Islet precursor cell (in vitro differentiated cells): ENCODE results near the gene CCDC87.

Experiments
- DNase-seq: peaks from one replicate; pipeline ENCODE4 v3.0.0-alpha.2; 2018

CCDC87 gene

GRCh38 chr11:66570850-66571180 lies 22.0 kb downstream of the CCDC87 start:
- no peak for DNase-seq

- DNase-seq = peak; percentile 59
Measured at GRCh38 chr11:66570079-66570849, 22.6 kb downstream of the CCDC87 start.

- no peak for DNase-seq
Measured at GRCh38 chr11:66569076-66569475, 23.8 kb downstream of the CCDC87 start.

- peak; percentile 57 for DNase-seq
Measured at GRCh38 chr11:66568124-66568916, 24.5 kb downstream of the CCDC87 start, which contains the start of gene CTSF. TSS of gene CTSF (minus strand) at chr11:66568606. CDS start at chr11:66568486, 120 bp downstream.

GRCh38 chr11:66567787-66568123 lies 25.1 kb downstream of the CCDC87 start:
- peak; percentile 48 for DNase-seq

GRCh38 chr11:66566221-66566620 lies 26.6 kb downstream of the CCDC87 start:
- no peak for DNase-seq

GRCh38 chr11:66564984-66565383 lies 27.9 kb downstream of the CCDC87 start:
- peak; percentile 50 for DNase-seq

- no peak for DNase-seq
Measured at GRCh38 chr11:66564538-66564937, 28.3 kb downstream of the CCDC87 start.

GRCh38 chr11:66563832-66564231 lies 29.0 kb downstream of the CCDC87 start:
- peak; percentile 39 for DNase-seq

- no peak for DNase-seq
Measured at GRCh38 chr11:66562907-66563583, 29.8 kb downstream of the CCDC87 start.

GRCh38 chr11:66562275-66562674 lies 30.6 kb downstream of the CCDC87 start:
- no peak for DNase-seq

GRCh38 chr11:66561975-66562248 lies 31.0 kb downstream of the CCDC87 start:
- DNase-seq = no peak

GRCh38 chr11:66561178-66561974 lies 31.5 kb downstream of the CCDC87 start:
- peak; percentile 47 for DNase-seq

GRCh38 chr11:66559866-66560676 lies 32.8 kb downstream of the CCDC87 start:
- peak; percentile 43 for DNase-seq

GRCh38 chr11:66559142-66559865 lies 33.6 kb downstream of the CCDC87 start:
- no peak for DNase-seq

- peak; percentile 45 for DNase-seq
Measured at GRCh38 chr11:66557733-66558326, 35.0 kb downstream of the CCDC87 start.

- no peak for DNase-seq
Measured at GRCh38 chr11:66556086-66556485, 36.8 kb downstream of the CCDC87 start.

- DNase-seq = no peak
Measured at GRCh38 chr11:66555416-66555815, 37.4 kb downstream of the CCDC87 start.

- no peak for DNase-seq
Measured at GRCh38 chr11:66554602-66555001, 38.3 kb downstream of the CCDC87 start.

GRCh38 chr11:66550887-66551286 lies 42.0 kb downstream of the CCDC87 start:
- no peak for DNase-seq

- DNase-seq = no peak
Measured at GRCh38 chr11:66549696-66550095, 43.2 kb downstream of the CCDC87 start.
